Measurements from ENCODE around the gene BRD3OS. TPM values are rescaled to one million over a fixed set of nuclear protein-coding genes. Genes with fewer than 3 reads are reported as not detected.

BRD3OS gene
- total RNA-seq, 1 experiment from 2014 or later, result 16.2 TPM

DNA sequence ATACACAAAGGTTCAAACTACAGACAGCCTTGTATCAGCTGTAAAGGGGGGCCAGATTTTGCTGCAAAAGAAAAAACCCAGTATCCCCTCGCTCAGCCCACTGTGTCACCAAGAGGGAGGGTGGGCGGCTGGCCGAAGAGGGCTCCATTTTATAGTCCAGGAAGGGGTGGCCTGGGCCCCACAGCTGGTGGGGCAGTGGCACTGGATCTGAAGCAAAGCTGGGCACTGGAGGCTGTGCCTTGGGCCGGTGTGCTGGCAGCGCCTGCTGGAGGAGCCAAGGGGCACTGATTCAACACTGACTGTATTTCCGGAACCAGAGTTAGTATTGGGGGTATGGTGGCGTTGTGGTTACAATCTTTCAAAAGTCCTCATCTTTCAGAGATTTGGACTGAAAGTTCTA lies 33.4 kb downstream of the BRD3OS start:
- Mint-ChIP-seq H3K27ac (no peak overlapping the region; the same call in 1 of the 2 replicates), H3K4me3 (no peak overlapping the region), H3K27me3 (ENCODE audit: low read depth) (no peaks in the 10 kb centered on the region), H3K4me1 (peaks cover 23% of the 10 kb centered on the region), H3K9me3 (no peaks in the 10 kb centered on the region), H3K36me3 (no peaks in the 10 kb centered on the region)
- DNase-seq (ENCODE audit: low spot score), result no peak
- no peak for ATAC-seq
- ChIA-PET POLR2A (no interaction called here), CTCF (no interaction called here)
- TF ChIP-seq CREB1 (CRISPR knock-in tag; IDR thresholded peaks at IDR 0.05) (no peak), ZNF317 (CRISPR knock-in tag; IDR thresholded peaks at IDR 0.05; ENCODE audit: borderline replicate concordance, low read depth) (no peak), EMX1 (CRISPR knock-in tag; IDR thresholded peaks at IDR 0.05) (no peak), TCF7 (CRISPR knock-in tag; IDR thresholded peaks at IDR 0.05; ENCODE audit: low read depth) (no peak), GRHL2 (CRISPR knock-in tag; IDR thresholded peaks at IDR 0.05; ENCODE audit: insufficient replicate concordance, severe bottlenecking) (no peak), NFATC4 (CRISPR knock-in tag; IDR thresholded peaks at IDR 0.05) (no peak), JUN (CRISPR knock-in tag; IDR thresholded peaks at IDR 0.05) (no peak), CREM (CRISPR knock-in tag; IDR thresholded peaks at IDR 0.05) (no peak)
- TF ChIP-seq, protein P1, sequence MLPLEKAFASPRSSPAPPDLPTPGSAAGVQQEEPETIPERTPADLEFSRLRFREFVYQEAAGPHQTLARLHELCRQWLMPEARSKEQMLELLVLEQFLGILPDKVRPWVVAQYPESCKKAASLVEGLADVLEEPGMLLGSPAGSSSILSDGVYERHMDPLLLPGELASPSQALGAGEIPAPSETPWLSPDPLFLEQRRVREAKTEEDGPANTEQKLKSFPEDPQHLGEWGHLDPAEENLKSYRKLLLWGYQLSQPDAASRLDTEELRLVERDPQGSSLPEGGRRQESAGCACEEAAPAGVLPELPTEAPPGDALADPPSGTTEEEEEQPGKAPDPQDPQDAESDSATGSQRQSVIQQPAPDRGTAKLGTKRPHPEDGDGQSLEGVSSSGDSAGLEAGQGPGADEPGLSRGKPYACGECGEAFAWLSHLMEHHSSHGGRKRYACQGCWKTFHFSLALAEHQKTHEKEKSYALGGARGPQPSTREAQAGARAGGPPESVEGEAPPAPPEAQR (CRISPR knock-in tag; IDR thresholded peaks at IDR 0.05), result no peak
- TF ChIP-seq, protein P2, sequence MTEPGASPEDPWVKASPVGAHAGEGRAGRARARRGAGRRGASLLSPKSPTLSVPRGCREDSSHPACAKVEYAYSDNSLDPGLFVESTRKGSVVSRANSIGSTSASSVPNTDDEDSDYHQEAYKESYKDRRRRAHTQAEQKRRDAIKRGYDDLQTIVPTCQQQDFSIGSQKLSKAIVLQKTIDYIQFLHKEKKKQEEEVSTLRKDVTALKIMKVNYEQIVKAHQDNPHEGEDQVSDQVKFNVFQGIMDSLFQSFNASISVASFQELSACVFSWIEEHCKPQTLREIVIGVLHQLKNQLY (CRISPR knock-in tag; IDR thresholded peaks at IDR 0.05), result no peak
- TF ChIP-seq, protein P3, sequence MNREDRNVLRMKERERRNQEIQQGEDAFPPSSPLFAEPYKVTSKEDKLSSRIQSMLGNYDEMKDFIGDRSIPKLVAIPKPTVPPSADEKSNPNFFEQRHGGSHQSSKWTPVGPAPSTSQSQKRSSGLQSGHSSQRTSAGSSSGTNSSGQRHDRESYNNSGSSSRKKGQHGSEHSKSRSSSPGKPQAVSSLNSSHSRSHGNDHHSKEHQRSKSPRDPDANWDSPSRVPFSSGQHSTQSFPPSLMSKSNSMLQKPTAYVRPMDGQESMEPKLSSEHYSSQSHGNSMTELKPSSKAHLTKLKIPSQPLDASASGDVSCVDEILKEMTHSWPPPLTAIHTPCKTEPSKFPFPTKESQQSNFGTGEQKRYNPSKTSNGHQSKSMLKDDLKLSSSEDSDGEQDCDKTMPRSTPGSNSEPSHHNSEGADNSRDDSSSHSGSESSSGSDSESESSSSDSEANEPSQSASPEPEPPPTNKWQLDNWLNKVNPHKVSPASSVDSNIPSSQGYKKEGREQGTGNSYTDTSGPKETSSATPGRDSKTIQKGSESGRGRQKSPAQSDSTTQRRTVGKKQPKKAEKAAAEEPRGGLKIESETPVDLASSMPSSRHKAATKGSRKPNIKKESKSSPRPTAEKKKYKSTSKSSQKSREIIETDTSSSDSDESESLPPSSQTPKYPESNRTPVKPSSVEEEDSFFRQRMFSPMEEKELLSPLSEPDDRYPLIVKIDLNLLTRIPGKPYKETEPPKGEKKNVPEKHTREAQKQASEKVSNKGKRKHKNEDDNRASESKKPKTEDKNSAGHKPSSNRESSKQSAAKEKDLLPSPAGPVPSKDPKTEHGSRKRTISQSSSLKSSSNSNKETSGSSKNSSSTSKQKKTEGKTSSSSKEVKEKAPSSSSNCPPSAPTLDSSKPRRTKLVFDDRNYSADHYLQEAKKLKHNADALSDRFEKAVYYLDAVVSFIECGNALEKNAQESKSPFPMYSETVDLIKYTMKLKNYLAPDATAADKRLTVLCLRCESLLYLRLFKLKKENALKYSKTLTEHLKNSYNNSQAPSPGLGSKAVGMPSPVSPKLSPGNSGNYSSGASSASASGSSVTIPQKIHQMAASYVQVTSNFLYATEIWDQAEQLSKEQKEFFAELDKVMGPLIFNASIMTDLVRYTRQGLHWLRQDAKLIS (CRISPR knock-in tag; IDR thresholded peaks at IDR 0.05; ENCODE audit: borderline replicate concordance), result no peak
- TF ChIP-seq, protein P4, sequence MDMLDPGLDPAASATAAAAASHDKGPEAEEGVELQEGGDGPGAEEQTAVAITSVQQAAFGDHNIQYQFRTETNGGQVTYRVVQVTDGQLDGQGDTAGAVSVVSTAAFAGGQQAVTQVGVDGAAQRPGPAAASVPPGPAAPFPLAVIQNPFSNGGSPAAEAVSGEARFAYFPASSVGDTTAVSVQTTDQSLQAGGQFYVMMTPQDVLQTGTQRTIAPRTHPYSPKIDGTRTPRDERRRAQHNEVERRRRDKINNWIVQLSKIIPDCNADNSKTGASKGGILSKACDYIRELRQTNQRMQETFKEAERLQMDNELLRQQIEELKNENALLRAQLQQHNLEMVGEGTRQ (CRISPR knock-in tag; IDR thresholded peaks at IDR 0.05), result no peak
- TF ChIP-seq, protein P5, sequence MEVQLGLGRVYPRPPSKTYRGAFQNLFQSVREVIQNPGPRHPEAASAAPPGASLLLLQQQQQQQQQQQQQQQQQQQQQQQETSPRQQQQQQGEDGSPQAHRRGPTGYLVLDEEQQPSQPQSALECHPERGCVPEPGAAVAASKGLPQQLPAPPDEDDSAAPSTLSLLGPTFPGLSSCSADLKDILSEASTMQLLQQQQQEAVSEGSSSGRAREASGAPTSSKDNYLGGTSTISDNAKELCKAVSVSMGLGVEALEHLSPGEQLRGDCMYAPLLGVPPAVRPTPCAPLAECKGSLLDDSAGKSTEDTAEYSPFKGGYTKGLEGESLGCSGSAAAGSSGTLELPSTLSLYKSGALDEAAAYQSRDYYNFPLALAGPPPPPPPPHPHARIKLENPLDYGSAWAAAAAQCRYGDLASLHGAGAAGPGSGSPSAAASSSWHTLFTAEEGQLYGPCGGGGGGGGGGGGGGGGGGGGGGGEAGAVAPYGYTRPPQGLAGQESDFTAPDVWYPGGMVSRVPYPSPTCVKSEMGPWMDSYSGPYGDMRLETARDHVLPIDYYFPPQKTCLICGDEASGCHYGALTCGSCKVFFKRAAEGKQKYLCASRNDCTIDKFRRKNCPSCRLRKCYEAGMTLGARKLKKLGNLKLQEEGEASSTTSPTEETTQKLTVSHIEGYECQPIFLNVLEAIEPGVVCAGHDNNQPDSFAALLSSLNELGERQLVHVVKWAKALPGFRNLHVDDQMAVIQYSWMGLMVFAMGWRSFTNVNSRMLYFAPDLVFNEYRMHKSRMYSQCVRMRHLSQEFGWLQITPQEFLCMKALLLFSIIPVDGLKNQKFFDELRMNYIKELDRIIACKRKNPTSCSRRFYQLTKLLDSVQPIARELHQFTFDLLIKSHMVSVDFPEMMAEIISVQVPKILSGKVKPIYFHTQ (CRISPR knock-in tag; IDR thresholded peaks at IDR 0.05), result no peak
- TF ChIP-seq, protein P6, sequence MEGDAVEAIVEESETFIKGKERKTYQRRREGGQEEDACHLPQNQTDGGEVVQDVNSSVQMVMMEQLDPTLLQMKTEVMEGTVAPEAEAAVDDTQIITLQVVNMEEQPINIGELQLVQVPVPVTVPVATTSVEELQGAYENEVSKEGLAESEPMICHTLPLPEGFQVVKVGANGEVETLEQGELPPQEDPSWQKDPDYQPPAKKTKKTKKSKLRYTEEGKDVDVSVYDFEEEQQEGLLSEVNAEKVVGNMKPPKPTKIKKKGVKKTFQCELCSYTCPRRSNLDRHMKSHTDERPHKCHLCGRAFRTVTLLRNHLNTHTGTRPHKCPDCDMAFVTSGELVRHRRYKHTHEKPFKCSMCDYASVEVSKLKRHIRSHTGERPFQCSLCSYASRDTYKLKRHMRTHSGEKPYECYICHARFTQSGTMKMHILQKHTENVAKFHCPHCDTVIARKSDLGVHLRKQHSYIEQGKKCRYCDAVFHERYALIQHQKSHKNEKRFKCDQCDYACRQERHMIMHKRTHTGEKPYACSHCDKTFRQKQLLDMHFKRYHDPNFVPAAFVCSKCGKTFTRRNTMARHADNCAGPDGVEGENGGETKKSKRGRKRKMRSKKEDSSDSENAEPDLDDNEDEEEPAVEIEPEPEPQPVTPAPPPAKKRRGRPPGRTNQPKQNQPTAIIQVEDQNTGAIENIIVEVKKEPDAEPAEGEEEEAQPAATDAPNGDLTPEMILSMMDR (IDR thresholded peaks at IDR 0.05), result no peak
- TF ChIP-seq, protein P7, sequence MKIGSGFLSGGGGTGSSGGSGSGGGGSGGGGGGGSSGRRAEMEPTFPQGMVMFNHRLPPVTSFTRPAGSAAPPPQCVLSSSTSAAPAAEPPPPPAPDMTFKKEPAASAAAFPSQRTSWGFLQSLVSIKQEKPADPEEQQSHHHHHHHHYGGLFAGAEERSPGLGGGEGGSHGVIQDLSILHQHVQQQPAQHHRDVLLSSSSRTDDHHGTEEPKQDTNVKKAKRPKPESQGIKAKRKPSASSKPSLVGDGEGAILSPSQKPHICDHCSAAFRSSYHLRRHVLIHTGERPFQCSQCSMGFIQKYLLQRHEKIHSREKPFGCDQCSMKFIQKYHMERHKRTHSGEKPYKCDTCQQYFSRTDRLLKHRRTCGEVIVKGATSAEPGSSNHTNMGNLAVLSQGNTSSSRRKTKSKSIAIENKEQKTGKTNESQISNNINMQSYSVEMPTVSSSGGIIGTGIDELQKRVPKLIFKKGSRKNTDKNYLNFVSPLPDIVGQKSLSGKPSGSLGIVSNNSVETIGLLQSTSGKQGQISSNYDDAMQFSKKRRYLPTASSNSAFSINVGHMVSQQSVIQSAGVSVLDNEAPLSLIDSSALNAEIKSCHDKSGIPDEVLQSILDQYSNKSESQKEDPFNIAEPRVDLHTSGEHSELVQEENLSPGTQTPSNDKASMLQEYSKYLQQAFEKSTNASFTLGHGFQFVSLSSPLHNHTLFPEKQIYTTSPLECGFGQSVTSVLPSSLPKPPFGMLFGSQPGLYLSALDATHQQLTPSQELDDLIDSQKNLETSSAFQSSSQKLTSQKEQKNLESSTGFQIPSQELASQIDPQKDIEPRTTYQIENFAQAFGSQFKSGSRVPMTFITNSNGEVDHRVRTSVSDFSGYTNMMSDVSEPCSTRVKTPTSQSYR (CRISPR knock-in tag; IDR thresholded peaks at IDR 0.05), result no peak
- TF ChIP-seq, protein P8, sequence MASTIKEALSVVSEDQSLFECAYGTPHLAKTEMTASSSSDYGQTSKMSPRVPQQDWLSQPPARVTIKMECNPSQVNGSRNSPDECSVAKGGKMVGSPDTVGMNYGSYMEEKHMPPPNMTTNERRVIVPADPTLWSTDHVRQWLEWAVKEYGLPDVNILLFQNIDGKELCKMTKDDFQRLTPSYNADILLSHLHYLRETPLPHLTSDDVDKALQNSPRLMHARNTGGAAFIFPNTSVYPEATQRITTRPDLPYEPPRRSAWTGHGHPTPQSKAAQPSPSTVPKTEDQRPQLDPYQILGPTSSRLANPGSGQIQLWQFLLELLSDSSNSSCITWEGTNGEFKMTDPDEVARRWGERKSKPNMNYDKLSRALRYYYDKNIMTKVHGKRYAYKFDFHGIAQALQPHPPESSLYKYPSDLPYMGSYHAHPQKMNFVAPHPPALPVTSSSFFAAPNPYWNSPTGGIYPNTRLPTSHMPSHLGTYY (CRISPR knock-in tag; IDR thresholded peaks at IDR 0.05), result no peak

All from WTC11 (cell line).